GM19455 (cell line): ENCODE data around the gene SYDE2.

Experiments
- ATAC-seq: cut with Tn5 transposase; IDR thresholded peaks from one replicate; pipeline ENCODE4 v1.9.1; 2021; ENCODE audit not compliant: unreplicated experiment

The SYDE2 gene

GRCh38 chr1:85132078-85132720 is 68.6 kb downstream of the SYDE2 start:
- ATAC-seq: no peak

- no peak for ATAC-seq
Observed at GRCh38 chr1:85128316-85128715, 72.5 kb downstream of the SYDE2 start.

GRCh38 chr1:85125891-85126290 is 74.9 kb downstream of the SYDE2 start:
- ATAC-seq: no peak

GRCh38 chr1:85124091-85124490 is 76.7 kb downstream of the SYDE2 start:
- ATAC-seq: no peak

GRCh38 chr1:85122169-85122568 is 78.6 kb downstream of the SYDE2 start:
- ATAC-seq: no peak

GRCh38 chr1:85121744-85122143 is 79.1 kb downstream of the SYDE2 start:
- no peak for ATAC-seq

GRCh38 chr1:85118751-85119150 is 82.1 kb downstream of the SYDE2 start:
- no peak for ATAC-seq

- no peak for ATAC-seq
Observed at GRCh38 chr1:85116856-85117255, 84.0 kb downstream of the SYDE2 start.

- ATAC-seq: no peak
Observed at GRCh38 chr1:85115933-85116332, 84.9 kb downstream of the SYDE2 start.

GRCh38 chr1:85111695-85112094 is 89.1 kb downstream of the SYDE2 start:
- ATAC-seq: no peak

- no peak for ATAC-seq
Observed at GRCh38 chr1:85109475-85109874, 91.3 kb downstream of the SYDE2 start.
